Gastrocnemius medialis (tissue), 4 donors: ENCODE measurements around the gene SHBG.

ENCODE experiments used
- POLR2A ChIP-seq, 2 donors: fragments of 450-650 bp; IDR thresholded peaks; one replicate each; pipeline ENCODE4 v1.6.1; 2017; ENCODE audit warnings: antibody characterized with exemption in 2 of 2, mild to moderate bottlenecking in 2 of 2, moderate library complexity in 2 of 2
- TF ChIP-seq, protein P1 (sequence below), 5 experiments: fragments of 450-650 bp in 3 of 5; fragments of 200-600 bp in 2 of 5; sonication (generic) in 2 of 5; IDR thresholded peaks in 4 of 5; conservative IDR thresholded peaks in 1 of 5; 1 replicate in 4 of 5; 2 replicates in 1 of 5; pipeline ENCODE4 v1.5.1; 2016 to 2019; ENCODE audit warnings: antibody characterized with exemption in 5 of 5, mild to moderate bottlenecking in 3 of 5, moderate library complexity in 3 of 5

DNA sequence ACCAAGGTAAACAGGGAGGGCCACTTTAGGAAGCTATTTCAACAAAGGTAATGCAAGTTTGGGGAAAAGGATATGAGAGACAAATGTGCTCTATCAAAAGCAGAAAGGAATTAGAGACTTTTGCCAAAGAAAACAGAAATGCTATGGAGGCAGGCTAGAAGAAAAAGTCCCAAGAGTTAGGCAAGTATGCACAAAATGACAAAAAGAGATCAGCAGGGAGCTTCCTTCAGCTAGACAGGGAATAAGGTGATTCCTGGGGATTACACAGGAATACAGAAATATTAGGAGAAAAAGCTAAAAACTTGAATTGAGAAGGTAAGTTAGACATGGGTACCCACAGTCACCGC is 17.7 kb upstream of the SHBG start:
- TF ChIP-seq POLR2A (IDR thresholded peaks at IDR 0.05): no peak
- TF ChIP-seq, protein P1, sequence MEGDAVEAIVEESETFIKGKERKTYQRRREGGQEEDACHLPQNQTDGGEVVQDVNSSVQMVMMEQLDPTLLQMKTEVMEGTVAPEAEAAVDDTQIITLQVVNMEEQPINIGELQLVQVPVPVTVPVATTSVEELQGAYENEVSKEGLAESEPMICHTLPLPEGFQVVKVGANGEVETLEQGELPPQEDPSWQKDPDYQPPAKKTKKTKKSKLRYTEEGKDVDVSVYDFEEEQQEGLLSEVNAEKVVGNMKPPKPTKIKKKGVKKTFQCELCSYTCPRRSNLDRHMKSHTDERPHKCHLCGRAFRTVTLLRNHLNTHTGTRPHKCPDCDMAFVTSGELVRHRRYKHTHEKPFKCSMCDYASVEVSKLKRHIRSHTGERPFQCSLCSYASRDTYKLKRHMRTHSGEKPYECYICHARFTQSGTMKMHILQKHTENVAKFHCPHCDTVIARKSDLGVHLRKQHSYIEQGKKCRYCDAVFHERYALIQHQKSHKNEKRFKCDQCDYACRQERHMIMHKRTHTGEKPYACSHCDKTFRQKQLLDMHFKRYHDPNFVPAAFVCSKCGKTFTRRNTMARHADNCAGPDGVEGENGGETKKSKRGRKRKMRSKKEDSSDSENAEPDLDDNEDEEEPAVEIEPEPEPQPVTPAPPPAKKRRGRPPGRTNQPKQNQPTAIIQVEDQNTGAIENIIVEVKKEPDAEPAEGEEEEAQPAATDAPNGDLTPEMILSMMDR (IDR thresholded peaks at IDR 0.05 in 4 of 5, conservative IDR thresholded peaks at IDR 0.05 in 1 of 5): no peak
